SK-N-SH (cell line): Measurements from ENCODE around the gene WNT16.

Experiments used
- CHD2 ChIP-seq: fragments of 150-350 bp; IDR thresholded peaks from 2 replicates; pipeline ENCODE4 v1.6.1; 2018; ENCODE audit warnings: low read length; ENCODE audit not compliant: partially characterized antibody
- CTCF ChIP-seq: fragments of 200-600 bp; sonication (generic); IDR thresholded peaks from 2 replicates; pipeline ENCODE4 v1.6.1; 2017; ENCODE audit warnings: antibody characterized with exemption, mild to moderate bottlenecking, moderate library complexity
- FOSL2 ChIP-seq: IDR thresholded peaks from 2 replicates; pipeline ENCODE4 v1.4.0; 2012; ENCODE audit warnings: low read depth, mild to moderate bottlenecking, moderate library complexity, borderline replicate concordance
- GATA2 ChIP-seq: sonication (generic); formaldehyde crosslinking; IDR thresholded peaks from 2 replicates; pipeline ENCODE4 v1.5.0; 2020; ENCODE audit warnings: mild to moderate bottlenecking, missing genetic modification reagents
- JUND ChIP-seq: IDR thresholded peaks from 2 replicates; pipeline ENCODE4 v1.4.0; 2012
- MAX ChIP-seq: IDR thresholded peaks from 2 replicates; pipeline ENCODE4 v1.4.0; 2012; ENCODE audit warnings: low read depth
- POLR2AphosphoS5 ChIP-seq: IDR thresholded peaks from 2 replicates; pipeline ENCODE4 v1.6.1; 2012; ENCODE audit warnings: low read depth, low read length
- SMC3 ChIP-seq: IDR thresholded peaks from 2 replicates; pipeline ENCODE4 v1.6.1; 2012; ENCODE audit warnings: low read depth, low read length, improper control_type of control experiment
- USF2 ChIP-seq: fragments of 150-350 bp; IDR thresholded peaks from 2 replicates; pipeline ENCODE4 v1.6.1; 2017; ENCODE audit warnings: antibody characterized with exemption, low read length, low read depth, borderline replicate concordance

- no peak for TF ChIP-seq CTCF
- TF ChIP-seq CHD2, result no peak
- TF ChIP-seq SMC3, result no peak
- TF ChIP-seq JUND, result no peak
- no peak for TF ChIP-seq POLR2AphosphoS5
- TF ChIP-seq MAX, result no peak
- TF ChIP-seq GATA2 (CRISPR knock-in tag), result no peak
- TF ChIP-seq USF2, result no peak
- no peak for TF ChIP-seq FOSL2
Observed at GRCh38 chr7:121298831-121299239, 30.0 kb upstream of the WNT16 start.
